ENCODE data around the gene CBR3.
"Not testable (repeated sequence)": the region's sequence is repeated elsewhere in the genome, so short reads cannot be mapped to it uniquely, and the experiment has no call there.

Gene CBR3

DNA sequence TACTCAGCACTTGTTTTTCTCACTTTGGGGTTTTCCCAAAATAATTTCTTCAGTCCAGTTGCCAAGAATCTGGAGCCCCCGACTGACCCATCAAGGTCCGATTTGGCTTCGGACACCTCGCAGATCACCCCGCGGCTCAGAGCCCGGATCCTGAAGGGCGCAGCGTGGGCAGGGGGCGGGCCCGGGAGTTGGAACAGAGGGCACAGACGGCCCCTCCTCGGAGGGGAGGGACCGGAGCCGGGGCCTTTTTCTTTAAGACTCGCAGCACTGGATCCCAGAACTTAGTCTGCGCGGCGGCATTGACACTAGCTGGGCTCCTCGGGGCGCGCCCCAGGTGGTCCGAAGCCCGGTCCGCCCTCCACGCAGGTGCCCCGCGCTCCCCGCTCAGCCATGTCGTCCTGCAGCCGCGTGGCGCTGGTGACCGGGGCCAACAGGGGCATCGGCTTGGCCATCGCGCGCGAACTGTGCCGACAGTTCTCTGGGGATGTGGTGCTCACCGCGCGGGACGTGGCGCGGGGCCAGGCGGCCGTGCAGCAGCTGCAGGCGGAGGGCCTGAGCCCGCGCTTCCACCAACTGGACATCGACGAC lies at the start of gene CBR3:
CBR3 (plus strand) TSS at position 277 of the 588 bp plus-strand sequence; CDS start at position 391, 114 bp downstream.
- DNase-seq (ENCODE audit: low spot score), result no peak

- no peak for DNase-seq (ENCODE audit: low spot score)
Measured at GRCh38 chr21:36087362-36088138, 47.3 kb upstream of the CBR3 start.

DNA sequence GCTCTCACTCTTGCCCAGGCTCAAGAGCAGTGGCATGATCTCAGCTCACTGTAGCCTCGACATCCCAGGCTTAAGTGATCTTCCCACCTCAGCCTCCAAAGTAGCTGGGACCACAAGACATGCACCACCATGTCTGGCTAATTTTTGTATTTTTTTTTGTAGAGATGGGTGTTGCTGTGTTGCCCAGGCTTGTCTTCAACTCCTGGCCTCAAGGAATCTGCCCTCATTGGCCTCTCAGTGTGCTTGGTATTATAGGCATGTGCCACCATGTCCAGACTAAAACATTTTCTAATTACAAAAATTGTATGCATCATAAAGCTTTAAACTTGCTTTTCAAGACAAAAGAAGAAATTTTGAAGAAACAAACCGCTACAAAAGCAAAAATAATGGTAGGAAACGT lies 44.9 kb upstream of the CBR3 start:
- no peak for DNase-seq (ENCODE audit: low spot score)

GRCh38 chr21:36092681-36093080 lies 42.2 kb upstream of the CBR3 start:
- DNase-seq (ENCODE audit: low spot score), result no peak

DNA sequence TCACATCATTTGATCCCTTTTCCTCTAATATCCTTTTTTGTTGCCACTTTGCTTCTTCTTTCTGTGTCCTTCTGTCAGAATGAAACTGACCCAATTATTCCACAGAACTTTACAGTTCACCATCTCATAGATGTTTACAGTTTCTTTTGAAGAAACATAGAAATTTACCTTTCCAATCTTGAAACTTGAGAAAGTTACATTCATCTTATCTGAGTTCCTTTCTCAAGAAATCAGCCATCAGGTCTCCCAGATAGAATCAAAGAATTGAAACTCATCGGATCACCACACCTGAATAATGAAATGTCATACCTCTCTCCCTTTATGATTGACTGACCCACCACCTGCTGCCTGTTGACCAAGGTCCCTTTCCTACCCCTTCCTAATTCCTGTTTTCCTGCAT lies 41.4 kb upstream of the CBR3 start:
- DNase-seq (ENCODE audit: low spot score), result no peak

DNA sequence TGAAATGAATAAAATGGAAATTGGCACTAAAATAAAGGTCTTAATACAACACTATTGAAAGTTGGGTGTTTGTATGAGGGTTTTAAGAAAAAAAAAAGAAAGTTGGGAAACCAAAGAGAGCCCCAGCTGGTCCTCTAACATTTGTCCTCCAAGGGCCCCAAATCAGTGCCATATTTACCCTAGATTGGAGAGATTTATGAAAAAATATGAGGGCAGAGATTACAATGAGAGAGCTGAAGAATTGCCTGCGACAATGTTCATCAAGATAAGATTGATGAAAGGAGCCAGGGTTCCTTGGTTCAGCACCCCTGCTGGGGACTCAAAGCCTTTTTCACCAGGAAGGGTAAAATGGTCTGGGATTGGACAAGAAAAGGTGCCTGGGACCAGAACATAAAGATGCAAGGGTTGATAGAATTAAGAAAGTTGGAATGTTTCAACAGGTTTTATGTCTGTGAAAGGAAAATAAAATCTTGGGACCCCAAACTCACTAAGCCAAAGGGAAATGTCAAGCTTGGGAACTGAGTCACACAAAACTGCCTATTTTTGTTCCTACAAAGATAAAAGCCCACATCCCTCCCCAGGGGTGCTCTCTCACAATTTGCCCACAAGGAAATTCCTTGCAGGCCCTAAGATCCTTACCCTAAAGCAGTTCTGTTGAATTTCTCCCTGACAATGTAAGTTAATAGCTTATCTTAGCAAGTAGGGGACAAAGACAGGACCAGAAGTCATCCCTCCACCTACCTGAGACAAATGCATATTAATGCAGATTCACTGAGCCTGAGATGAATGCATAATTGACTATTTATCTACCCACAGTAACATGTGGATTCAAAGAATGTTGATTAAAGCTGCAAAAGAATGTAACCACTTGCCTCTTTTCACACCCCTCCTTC lies 38.2 kb upstream of the CBR3 start:
- no peak for DNase-seq (ENCODE audit: low spot score)

- DNase-seq (ENCODE audit: low spot score), result no peak
Measured at GRCh38 chr21:36097427-36098181, 37.3 kb upstream of the CBR3 start.

DNA sequence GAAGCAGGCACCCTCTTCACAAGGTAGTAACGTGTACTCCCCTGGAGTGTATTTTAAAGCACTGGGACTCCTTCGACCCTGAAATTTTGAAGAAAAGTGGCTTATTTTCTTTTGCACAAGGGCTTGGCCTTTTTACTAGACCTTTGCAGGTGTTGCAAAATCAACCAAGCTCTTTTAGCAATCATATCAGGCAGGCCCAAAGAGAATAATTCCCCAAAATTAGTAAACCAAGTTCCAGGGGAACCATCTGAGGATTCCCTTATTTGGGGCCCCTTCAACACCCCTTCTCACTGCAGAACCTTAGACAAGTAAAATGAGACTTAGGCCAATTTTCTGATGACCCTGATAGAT lies 36.7 kb upstream of the CBR3 start:
- no peak for DNase-seq (ENCODE audit: low spot score)

GRCh38 chr21:36099000-36099399 lies 35.9 kb upstream of the CBR3 start:
- no peak for DNase-seq (ENCODE audit: low spot score)

GRCh38 chr21:36099695-36100211 lies 35.1 kb upstream of the CBR3 start:
- not testable (repeated sequence) for DNase-seq (ENCODE audit: low spot score)

DNA sequence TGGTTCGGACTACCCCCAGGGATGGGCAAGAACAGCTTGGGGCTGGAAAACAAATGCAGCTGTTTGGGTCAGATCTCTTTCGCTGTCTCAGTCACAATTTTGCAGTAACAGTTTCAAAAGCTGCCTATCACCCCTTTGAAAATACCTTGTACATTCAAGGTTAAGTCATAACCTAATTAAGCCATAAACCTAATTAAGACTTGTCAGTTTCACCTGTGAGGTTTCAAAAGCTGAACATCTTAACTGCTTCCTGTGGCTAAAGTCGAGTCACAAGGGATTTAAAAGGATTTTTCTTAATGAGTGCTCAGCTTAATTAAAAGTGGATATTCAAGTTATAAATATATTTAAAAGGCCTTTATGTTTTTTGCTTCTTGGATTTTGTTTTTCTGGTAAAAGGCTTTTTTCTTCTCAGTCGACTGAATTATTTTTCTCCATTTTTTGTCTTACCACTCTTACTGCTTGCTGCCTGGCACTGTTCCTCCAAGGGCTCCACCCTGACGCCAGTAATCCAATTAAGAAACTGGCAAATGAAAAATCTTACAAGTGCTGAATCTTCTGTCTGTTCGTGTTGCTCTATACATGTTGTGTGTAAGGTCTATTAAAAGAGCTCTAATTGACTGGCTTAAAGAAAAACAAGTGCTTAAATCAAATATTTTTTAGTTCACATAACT lies 33.8 kb upstream of the CBR3 start:
- no peak for DNase-seq (ENCODE audit: low spot score)

DNA sequence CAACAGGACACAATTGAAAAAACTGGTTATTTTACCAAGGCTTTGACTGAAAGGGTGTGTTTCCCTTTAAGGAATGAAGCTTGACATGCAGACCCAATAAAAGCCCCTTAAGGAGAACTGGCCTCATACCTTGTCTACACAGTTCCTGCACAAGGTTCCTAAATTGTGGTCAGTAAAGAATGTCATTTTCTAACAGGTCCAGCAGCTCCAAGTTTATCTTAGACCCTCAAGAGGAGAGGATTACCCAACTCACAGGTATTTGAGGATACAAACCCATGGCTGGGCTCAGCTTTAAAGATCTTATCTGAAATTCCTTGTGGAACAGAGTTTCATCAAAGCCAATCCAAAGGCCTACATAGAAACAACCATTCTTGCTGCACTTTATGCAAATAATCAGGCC lies 31.4 kb upstream of the CBR3 start:
- no peak for DNase-seq (ENCODE audit: low spot score)

GRCh38 chr21:36104317-36105300 lies 30.3 kb upstream of the CBR3 start:
- DNase-seq (ENCODE audit: low spot score), result no peak

- no peak for DNase-seq (ENCODE audit: low spot score)
Measured at GRCh38 chr21:36105327-36105842, 29.5 kb upstream of the CBR3 start.

DNA sequence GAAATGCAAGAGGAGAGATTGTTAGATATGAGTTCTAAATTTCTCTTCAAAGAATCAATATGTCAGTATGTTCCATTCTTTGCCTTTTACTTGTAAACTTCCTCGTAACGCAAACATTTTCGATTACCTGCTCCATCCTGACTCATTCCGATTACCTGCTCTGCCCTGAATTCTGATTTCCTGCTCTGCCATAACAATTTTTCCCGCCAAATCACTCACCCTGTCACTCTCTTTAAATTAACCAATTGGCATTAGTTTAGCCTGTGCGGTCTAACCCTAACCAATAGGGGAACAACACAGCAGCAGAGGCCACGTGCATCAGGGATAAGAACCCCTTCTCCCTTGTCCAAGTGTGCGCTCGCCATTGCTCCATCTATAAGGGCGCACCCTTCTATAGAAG lies 25.0 kb upstream of the CBR3 start:
- DNase-seq (ENCODE audit: low spot score), result no peak

- no peak for DNase-seq (ENCODE audit: low spot score)
Measured at GRCh38 chr21:36111238-36111637, 23.6 kb upstream of the CBR3 start.

- DNase-seq (ENCODE audit: low spot score), result no peak
Measured at GRCh38 chr21:36113647-36114428, 21.0 kb upstream of the CBR3 start.

GRCh38 chr21:36115138-36115730 lies 19.6 kb upstream of the CBR3 start:
- DNase-seq (ENCODE audit: low spot score), result no peak

DNA sequence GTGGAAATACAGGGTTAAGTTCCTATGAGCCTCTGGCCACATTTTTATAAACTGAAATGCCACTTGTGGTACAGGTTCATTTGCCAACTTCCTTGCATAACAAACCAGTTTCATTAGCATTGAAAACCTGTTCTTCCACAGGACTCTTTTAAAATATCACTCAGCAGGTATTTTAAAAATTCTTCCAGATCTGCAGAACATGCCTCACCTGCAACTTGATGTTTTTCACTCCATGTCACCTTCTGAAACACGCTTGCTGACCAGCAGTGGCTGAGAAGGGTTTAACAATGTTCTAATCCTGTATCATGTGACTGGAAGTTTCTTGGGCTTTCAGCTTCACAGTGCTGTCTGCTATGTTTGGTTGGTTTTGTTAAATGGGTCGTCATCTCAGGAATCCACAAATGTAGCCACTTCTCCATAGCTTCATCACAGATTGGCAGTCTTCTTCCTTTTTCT lies 17.6 kb upstream of the CBR3 start:
- no peak for DNase-seq (ENCODE audit: low spot score)
